ENCODE measurements around the gene SLC7A9.

SLC7A9 gene

DNA sequence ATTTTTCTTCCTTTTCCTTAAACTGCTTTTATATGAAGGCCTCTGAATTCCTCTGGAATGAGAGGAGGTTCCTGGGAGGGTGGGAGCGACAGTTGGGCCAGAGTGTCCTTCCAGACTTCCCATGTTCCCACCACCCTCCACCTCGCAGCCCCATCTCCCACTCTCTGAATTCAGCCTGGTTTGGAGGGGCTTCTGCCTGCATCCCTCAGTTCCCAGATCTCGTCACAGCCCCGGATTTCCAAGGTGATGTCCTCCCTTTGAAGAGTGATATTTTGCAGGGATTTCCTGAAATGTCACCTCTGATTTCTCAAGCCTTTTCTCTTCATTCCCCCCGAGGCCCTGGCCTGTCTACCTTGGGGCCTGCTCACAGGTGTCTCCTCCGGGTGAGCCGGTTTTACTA is 16.7 kb upstream of the SLC7A9 start:
- no peak for TF ChIP-seq CEBPB (IDR thresholded peaks at IDR 0.05)
- TF ChIP-seq TAF1 (IDR thresholded peaks at IDR 0.05; ENCODE audit: low read depth) = no peak
- TF ChIP-seq YY1 (IDR thresholded peaks at IDR 0.05; ENCODE audit: low read depth) = no peak
- no peak for TF ChIP-seq EGR1 (IDR thresholded peaks at IDR 0.05)
- TF ChIP-seq RAD21 (IDR thresholded peaks at IDR 0.05; ENCODE audit: low read depth) = no peak
- TF ChIP-seq FOXM1 (IDR thresholded peaks at IDR 0.05; ENCODE audit: borderline replicate concordance, low read depth) = no peak
- no peak for TF ChIP-seq CREB1 (IDR thresholded peaks at IDR 0.05; ENCODE audit: low read depth)

DNA sequence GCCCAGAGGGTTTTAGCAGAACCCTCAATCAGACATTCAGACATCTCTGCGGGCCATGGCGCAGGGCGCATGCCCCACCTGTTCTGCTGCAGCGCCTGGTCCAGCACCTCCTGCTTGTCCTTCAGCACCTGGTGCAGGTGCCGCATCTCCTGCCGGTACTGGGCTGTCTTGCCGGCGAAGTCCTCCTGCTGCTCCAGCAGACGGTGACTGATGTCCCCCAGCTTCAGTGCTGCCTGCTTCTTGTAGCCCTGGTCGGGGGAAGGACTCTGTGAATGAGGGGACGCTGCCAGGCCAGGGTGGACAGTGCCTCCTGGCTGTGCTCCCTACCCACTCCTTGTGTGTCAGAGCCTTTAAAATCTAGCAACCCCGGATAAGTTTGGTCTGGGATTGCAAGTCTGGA is 12.2 kb upstream of the SLC7A9 start:
- no peak for TF ChIP-seq CEBPB (IDR thresholded peaks at IDR 0.05)
- no peak for TF ChIP-seq CREB1 (IDR thresholded peaks at IDR 0.05; ENCODE audit: low read depth)
- TF ChIP-seq YY1 (IDR thresholded peaks at IDR 0.05; ENCODE audit: low read depth) = no peak
- no peak for TF ChIP-seq RAD21 (IDR thresholded peaks at IDR 0.05; ENCODE audit: low read depth)
- TF ChIP-seq, protein P1, sequence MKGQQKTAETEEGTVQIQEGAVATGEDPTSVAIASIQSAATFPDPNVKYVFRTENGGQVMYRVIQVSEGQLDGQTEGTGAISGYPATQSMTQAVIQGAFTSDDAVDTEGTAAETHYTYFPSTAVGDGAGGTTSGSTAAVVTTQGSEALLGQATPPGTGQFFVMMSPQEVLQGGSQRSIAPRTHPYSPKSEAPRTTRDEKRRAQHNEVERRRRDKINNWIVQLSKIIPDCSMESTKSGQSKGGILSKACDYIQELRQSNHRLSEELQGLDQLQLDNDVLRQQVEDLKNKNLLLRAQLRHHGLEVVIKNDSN (IDR thresholded peaks at IDR 0.05) = no peak
- TF ChIP-seq ZBTB7A (IDR thresholded peaks at IDR 0.05; ENCODE audit: low read depth) = no peak
- no peak for TF ChIP-seq FOXM1 (IDR thresholded peaks at IDR 0.05; ENCODE audit: borderline replicate concordance, low read depth)

DNA sequence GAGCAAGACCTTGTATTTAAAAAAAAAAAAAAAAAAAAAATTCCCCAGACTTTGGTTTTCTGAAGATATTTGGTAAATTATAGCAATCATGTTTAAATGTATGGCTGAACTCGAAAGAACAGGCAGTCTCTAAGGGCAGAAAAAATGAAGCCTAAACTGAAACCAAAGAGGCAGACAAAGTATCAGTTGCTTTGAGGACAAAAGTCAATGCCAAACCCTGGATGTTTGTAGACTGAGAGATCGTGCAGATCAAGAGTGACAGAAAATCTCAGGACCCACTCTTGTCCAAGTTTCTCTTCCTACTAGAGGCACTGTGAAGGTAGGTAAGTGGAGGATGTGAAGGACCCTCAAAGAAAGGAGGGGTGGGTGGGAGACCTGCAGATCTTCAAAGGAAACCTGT is 11.1 kb upstream of the SLC7A9 start:
- no peak for TF ChIP-seq ZBTB7A (IDR thresholded peaks at IDR 0.05; ENCODE audit: low read depth)
- TF ChIP-seq EP300 (IDR thresholded peaks at IDR 0.05; ENCODE audit: borderline replicate concordance) = no peak
- TF ChIP-seq, protein P2, sequence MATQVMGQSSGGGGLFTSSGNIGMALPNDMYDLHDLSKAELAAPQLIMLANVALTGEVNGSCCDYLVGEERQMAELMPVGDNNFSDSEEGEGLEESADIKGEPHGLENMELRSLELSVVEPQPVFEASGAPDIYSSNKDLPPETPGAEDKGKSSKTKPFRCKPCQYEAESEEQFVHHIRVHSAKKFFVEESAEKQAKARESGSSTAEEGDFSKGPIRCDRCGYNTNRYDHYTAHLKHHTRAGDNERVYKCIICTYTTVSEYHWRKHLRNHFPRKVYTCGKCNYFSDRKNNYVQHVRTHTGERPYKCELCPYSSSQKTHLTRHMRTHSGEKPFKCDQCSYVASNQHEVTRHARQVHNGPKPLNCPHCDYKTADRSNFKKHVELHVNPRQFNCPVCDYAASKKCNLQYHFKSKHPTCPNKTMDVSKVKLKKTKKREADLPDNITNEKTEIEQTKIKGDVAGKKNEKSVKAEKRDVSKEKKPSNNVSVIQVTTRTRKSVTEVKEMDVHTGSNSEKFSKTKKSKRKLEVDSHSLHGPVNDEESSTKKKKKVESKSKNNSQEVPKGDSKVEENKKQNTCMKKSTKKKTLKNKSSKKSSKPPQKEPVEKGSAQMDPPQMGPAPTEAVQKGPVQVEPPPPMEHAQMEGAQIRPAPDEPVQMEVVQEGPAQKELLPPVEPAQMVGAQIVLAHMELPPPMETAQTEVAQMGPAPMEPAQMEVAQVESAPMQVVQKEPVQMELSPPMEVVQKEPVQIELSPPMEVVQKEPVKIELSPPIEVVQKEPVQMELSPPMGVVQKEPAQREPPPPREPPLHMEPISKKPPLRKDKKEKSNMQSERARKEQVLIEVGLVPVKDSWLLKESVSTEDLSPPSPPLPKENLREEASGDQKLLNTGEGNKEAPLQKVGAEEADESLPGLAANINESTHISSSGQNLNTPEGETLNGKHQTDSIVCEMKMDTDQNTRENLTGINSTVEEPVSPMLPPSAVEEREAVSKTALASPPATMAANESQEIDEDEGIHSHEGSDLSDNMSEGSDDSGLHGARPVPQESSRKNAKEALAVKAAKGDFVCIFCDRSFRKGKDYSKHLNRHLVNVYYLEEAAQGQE (IDR thresholded peaks at IDR 0.05; ENCODE audit: low read depth) = no peak
- TF ChIP-seq NFIC (IDR thresholded peaks at IDR 0.05) = no peak
- no peak for TF ChIP-seq CREB1 (IDR thresholded peaks at IDR 0.05; ENCODE audit: low read depth)
- no peak for TF ChIP-seq YY1 (IDR thresholded peaks at IDR 0.05; ENCODE audit: low read depth)
- TF ChIP-seq EGR1 (IDR thresholded peaks at IDR 0.05) = no peak
- no peak for TF ChIP-seq FOXM1 (IDR thresholded peaks at IDR 0.05; ENCODE audit: borderline replicate concordance, low read depth)
- TF ChIP-seq TAF1 (IDR thresholded peaks at IDR 0.05; ENCODE audit: low read depth) = no peak
- TF ChIP-seq, protein P3, sequence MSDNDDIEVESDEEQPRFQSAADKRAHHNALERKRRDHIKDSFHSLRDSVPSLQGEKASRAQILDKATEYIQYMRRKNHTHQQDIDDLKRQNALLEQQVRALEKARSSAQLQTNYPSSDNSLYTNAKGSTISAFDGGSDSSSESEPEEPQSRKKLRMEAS (IDR thresholded peaks at IDR 0.05) = no peak
- TF ChIP-seq TEAD4 (IDR thresholded peaks at IDR 0.05) = no peak
- TF ChIP-seq RAD21 (IDR thresholded peaks at IDR 0.05; ENCODE audit: low read depth) = no peak
- TF ChIP-seq CEBPB (IDR thresholded peaks at IDR 0.05) = no peak
- TF ChIP-seq, protein P1 (IDR thresholded peaks at IDR 0.05) = no peak
- TF ChIP-seq TCF12 (IDR thresholded peaks at IDR 0.05; ENCODE audit: low read depth) = no peak

DNA sequence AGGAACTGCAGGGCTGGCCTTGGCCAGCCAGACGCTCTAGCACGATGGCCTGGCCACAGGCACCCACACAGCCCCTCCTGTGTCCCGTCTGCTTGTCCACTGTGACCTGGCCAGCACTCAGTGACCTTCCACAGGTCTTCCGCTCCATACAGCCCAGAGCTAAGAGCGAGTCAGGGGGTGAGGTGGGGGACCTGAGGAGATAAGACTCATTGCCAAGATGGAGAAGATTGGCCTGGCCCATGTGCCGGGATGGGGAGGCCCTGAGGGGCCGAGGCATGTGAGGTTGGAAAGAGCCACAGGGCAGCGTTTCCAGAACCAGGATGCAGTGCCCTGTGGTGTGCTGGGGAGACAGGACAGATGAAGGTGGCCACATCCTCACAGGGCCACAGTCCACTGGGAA is 10.2 kb upstream of the SLC7A9 start:
- TF ChIP-seq, protein P3 (IDR thresholded peaks at IDR 0.05) = no peak

DNA sequence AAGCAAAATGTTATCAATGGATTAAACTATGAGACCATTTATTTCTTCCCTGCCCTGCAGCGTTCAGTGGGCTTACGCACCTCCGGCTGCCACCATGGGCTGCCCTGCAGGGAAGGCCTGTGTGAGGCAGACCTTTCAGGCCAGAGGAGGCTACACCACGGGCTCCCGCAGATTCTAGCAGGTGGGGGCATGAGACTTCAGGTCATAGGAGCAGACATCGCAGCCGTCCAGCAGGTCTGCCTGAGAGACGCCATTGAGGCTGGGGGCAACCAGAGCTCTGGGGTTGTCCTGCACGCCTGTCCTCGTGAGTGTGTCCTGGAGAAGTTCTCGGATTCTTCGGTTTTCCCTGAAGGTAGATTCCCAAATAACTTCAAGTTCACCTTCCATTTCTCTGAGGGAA is 9.4 kb upstream of the SLC7A9 start:
- TF ChIP-seq FOXM1 (IDR thresholded peaks at IDR 0.05; ENCODE audit: borderline replicate concordance, low read depth) = no peak
- TF ChIP-seq EP300 (IDR thresholded peaks at IDR 0.05; ENCODE audit: borderline replicate concordance) = no peak
- TF ChIP-seq EGR1 (IDR thresholded peaks at IDR 0.05) = no peak
- no peak for TF ChIP-seq TCF12 (IDR thresholded peaks at IDR 0.05; ENCODE audit: low read depth)
- TF ChIP-seq, protein P1 (IDR thresholded peaks at IDR 0.05) = no peak
- TF ChIP-seq, protein P2 (IDR thresholded peaks at IDR 0.05; ENCODE audit: low read depth) = no peak
- TF ChIP-seq, protein P3 (IDR thresholded peaks at IDR 0.05) = no peak
- no peak for TF ChIP-seq CEBPB (IDR thresholded peaks at IDR 0.05)
- no peak for TF ChIP-seq CREB1 (IDR thresholded peaks at IDR 0.05; ENCODE audit: low read depth)
- no peak for TF ChIP-seq YY1 (IDR thresholded peaks at IDR 0.05; ENCODE audit: low read depth)
- no peak for TF ChIP-seq TAF1 (IDR thresholded peaks at IDR 0.05; ENCODE audit: low read depth)
- no peak for TF ChIP-seq RAD21 (IDR thresholded peaks at IDR 0.05; ENCODE audit: low read depth)
- TF ChIP-seq ZBTB7A (IDR thresholded peaks at IDR 0.05; ENCODE audit: low read depth) = no peak
- no peak for TF ChIP-seq TEAD4 (IDR thresholded peaks at IDR 0.05)
- TF ChIP-seq NFIC (IDR thresholded peaks at IDR 0.05) = no peak

Data from Ishikawa (cell line).